Measurements from ENCODE around the gene NQO2.

GRCh38 chr6:2982426-2983117 lies 17.1 kb upstream of the NQO2 start:
- no peak for TF ChIP-seq CTCF (IDR thresholded peaks at IDR 0.05)
- TF ChIP-seq EZH2 (IDR thresholded peaks at IDR 0.05; ENCODE audit: borderline replicate concordance, insufficient read depth, low read depth, low read length, poor library complexity, severe bottlenecking) = no peak
